GM13976 (cell line): ENCODE measurements around the gene ARMC12.
A peak's percentile ranks its signal among the peaks of the same experiment; 100 is the strongest.
"Not testable (repeated sequence)": the region's sequence is repeated elsewhere in the genome, so short reads cannot be mapped to it uniquely, and the experiment has no call there.

Source experiments
- DNase-seq: peaks from one replicate; pipeline ENCODE4 v3.0.0; 2012; ENCODE audit warnings: low spot score
- CTCF ChIP-seq: IDR thresholded peaks from 2 replicates; pipeline ENCODE4 v1.5.1; 2012; ENCODE audit warnings: borderline replicate concordance, mild to moderate bottlenecking; ENCODE audit not compliant: insufficient read depth; ENCODE audit errors: extremely low read depth, missing control alignments, control extremely low read depth
- in situ Hi-C: fragments of 300-500 bp; cut with MboI; formaldehyde crosslinking; loops from one replicate; pipeline ENCODE4 v1.12.0; 2022; ENCODE audit warnings: low sequenced_read_pairs, mixed read lengths, inconsistent platforms; ENCODE audit not compliant: unreplicated experiment

ARMC12 gene

GRCh38 chr6:35736982-35737412 is at the start of gene ARMC12:
Gene ARMC12 (plus strand): TSS chr6:35737032. CDS start chr6:35737109, 77 bp downstream.
- TF ChIP-seq CTCF, result no peak
- DNase-seq, result no peak
- in situ Hi-C loops, result loop anchor here (5.0 kb wide), 1 partner anchor 155 kb away; no protein-coding TSS in a partner anchor

GRCh38 chr6:35687658-35688604 is 48.9 kb upstream of the ARMC12 start:
- no peak for TF ChIP-seq CTCF
- in situ Hi-C loops, result no loop called here
- DNase-seq, result peak; percentile 61

- in situ Hi-C loops, result no loop called here
- no peak for TF ChIP-seq CTCF
These were observed 48.1 kb upstream of the ARMC12 start, which contains the start of gene FKBP5 for GRCh38 chr6:35688605-35689322. Gene FKBP5 (minus strand): TSS chr6:35688915. CDS start chr6:35642824, 46,091 bp downstream.

GRCh38 chr6:35690006-35690405 is 46.8 kb upstream of the ARMC12 start:
- in situ Hi-C loops, DNase-seq: not testable (repeated sequence)

More at GRCh38 chr6:35688605-35689322, 48.1 kb upstream of the ARMC12 start, which contains the start of gene FKBP5:
- DNase-seq, result peak; percentile 97

GRCh38 chr6:35690484-35690883 is 46.3 kb upstream of the ARMC12 start:
- in situ Hi-C loops, result no loop called here
- no peak for TF ChIP-seq CTCF
- DNase-seq, result no peak

- DNase-seq, result no peak
- in situ Hi-C loops, result no loop called here
- TF ChIP-seq CTCF, result no peak
These were observed 45.6 kb upstream of the ARMC12 start for GRCh38 chr6:35691027-35691824.
